HEK293 (cell line): ENCODE data around the gene TMCC1.

Source experiments
- CTCF ChIA-PET: fragments of 350-600 bp; formaldehyde crosslinking; extraction: SDS; loops from one replicate; lab custom pipeline; 2021; ENCODE audit warnings: antibody characterized with exemption; lab: Yijun Ruan, JAX
- POLR2A ChIA-PET: fragments of 300-600 bp; formaldehyde crosslinking; extraction: SDS; loops from one replicate; lab custom pipeline; 2020; ENCODE audit warnings: antibody characterized with exemption, inconsistent platforms; lab: Yijun Ruan, JAX
- H3K27ac ChIP-seq: fragments of 200-500 bp; sonication (Bioruptor generic); 2 replicates; pipeline ENCODE4 v1.5.1; 2014; ENCODE audit warnings: low read depth, low read length, control low read depth, inconsistent platforms; ENCODE audit errors: extremely low read depth
- H3K36me3 ChIP-seq, 2 experiments: fragments of 200-500 bp in 1 of 2; sonication (Bioruptor generic) in 1 of 2; 1 replicate in 1 of 2; 2 replicates in 1 of 2; pipeline ENCODE4 v1.5.1; 2014 to 2017; ENCODE audit warnings: inconsistent platforms in 2 of 2, low read length in 2 of 2; ENCODE audit not compliant: control insufficient read depth in 2 of 2, insufficient read depth in 1 of 2
- H3K4me1 ChIP-seq: fragments of 200-500 bp; sonication (Bioruptor generic); 2 replicates; pipeline ENCODE4 v1.5.1; 2014; ENCODE audit warnings: mild to moderate bottlenecking, low read length, inconsistent platforms; ENCODE audit not compliant: control insufficient read depth, insufficient read depth
- H3K4me3 ChIP-seq: 2 replicates; pipeline ENCODE4 v1.5.1; 2011; ENCODE audit warnings: low read depth, mild to moderate bottlenecking, control low read depth, low read length, moderate library complexity
- H3K9me3 ChIP-seq: fragments of 200-500 bp; sonication (Bioruptor generic); 2 replicates; pipeline ENCODE4 v1.5.1; 2014; ENCODE audit warnings: low read depth, low read length, inconsistent platforms; ENCODE audit not compliant: control insufficient read depth, insufficient read depth
- HOXC10 ChIP-seq: sonication (generic); formaldehyde crosslinking; IDR thresholded peaks from 2 replicates; pipeline ENCODE4 v1.8.1; 2023; ENCODE audit warnings: mild to moderate bottlenecking, missing genetic modification reagents
- KLF1 ChIP-seq: fragments of 450-650 bp; formaldehyde crosslinking; IDR thresholded peaks from 2 replicates; pipeline ENCODE4 v1.5.1; 2016; ENCODE audit warnings: missing biosample characterization, missing genetic modification characterization
- SP3 ChIP-seq: fragments of 450-650 bp; formaldehyde crosslinking; IDR thresholded peaks from 2 replicates; pipeline ENCODE4 v1.5.1; 2016; ENCODE audit warnings: missing biosample characterization, missing genetic modification characterization
- SP7 ChIP-seq: fragments of 450-650 bp; formaldehyde crosslinking; IDR thresholded peaks from 2 replicates; pipeline ENCODE4 v1.5.1; 2016; ENCODE audit warnings: missing biosample characterization, missing genetic modification characterization
- ZNF157 ChIP-seq: fragments of 450-650 bp; formaldehyde crosslinking; IDR thresholded peaks from 2 replicates; pipeline ENCODE4 v1.5.1; 2016; ENCODE audit warnings: missing biosample characterization, missing genetic modification characterization
- ZNF202 ChIP-seq: fragments of 450-650 bp; formaldehyde crosslinking; IDR thresholded peaks from 2 replicates; pipeline ENCODE4 v1.5.1; 2016; ENCODE audit warnings: missing biosample characterization, missing genetic modification characterization, borderline replicate concordance
- ZNF23 ChIP-seq: fragments of 450-650 bp; formaldehyde crosslinking; IDR thresholded peaks from 2 replicates; pipeline ENCODE4 v1.5.1; 2016; ENCODE audit warnings: missing biosample characterization, missing genetic modification characterization, borderline replicate concordance
- ZNF302 ChIP-seq: fragments of 450-650 bp; formaldehyde crosslinking; IDR thresholded peaks from 2 replicates; pipeline ENCODE4 v1.5.1; 2016; ENCODE audit warnings: missing biosample characterization, missing genetic modification characterization, low read depth
- ZNF521 ChIP-seq: fragments of 450-650 bp; formaldehyde crosslinking; IDR thresholded peaks from 2 replicates; pipeline ENCODE4 v1.5.1; 2017; ENCODE audit warnings: missing biosample characterization, mild to moderate bottlenecking, missing genetic modification characterization
- ZNF621 ChIP-seq: fragments of 450-650 bp; formaldehyde crosslinking; IDR thresholded peaks from 2 replicates; pipeline ENCODE4 v1.5.1; 2017; ENCODE audit warnings: missing biosample characterization, missing genetic modification characterization
- ZNF624 ChIP-seq: fragments of 450-650 bp; formaldehyde crosslinking; IDR thresholded peaks from 2 replicates; pipeline ENCODE4 v1.5.1; 2017; ENCODE audit warnings: missing biosample characterization, missing genetic modification characterization
- ZNF777 ChIP-seq: fragments of 450-650 bp; formaldehyde crosslinking; IDR thresholded peaks from 2 replicates; pipeline ENCODE4 v1.5.1; 2017; ENCODE audit warnings: missing biosample characterization, missing genetic modification characterization, borderline replicate concordance
- ZXDB ChIP-seq: fragments of 450-650 bp; formaldehyde crosslinking; IDR thresholded peaks from 2 replicates; pipeline ENCODE4 v1.5.1; 2016; ENCODE audit warnings: missing biosample characterization, missing genetic modification characterization
- TF ChIP-seq, protein P1 (sequence below): fragments of 450-650 bp; formaldehyde crosslinking; IDR thresholded peaks from 2 replicates; pipeline ENCODE4 v1.5.1; 2016; ENCODE audit warnings: missing biosample characterization, missing genetic modification characterization, borderline replicate concordance
- TF ChIP-seq, protein P2 (sequence below): fragments of 450-650 bp; formaldehyde crosslinking; IDR thresholded peaks from 2 replicates; pipeline ENCODE4 v1.5.1; 2016; ENCODE audit warnings: missing biosample characterization, missing genetic modification characterization, low read depth
- TF ChIP-seq, protein P3 (sequence below): fragments of 450-650 bp; formaldehyde crosslinking; IDR thresholded peaks from 2 replicates; pipeline ENCODE4 v1.5.1; 2016; ENCODE audit warnings: missing biosample characterization, missing genetic modification characterization
- TF ChIP-seq, protein P4 (sequence below): fragments of 450-650 bp; formaldehyde crosslinking; IDR thresholded peaks from 2 replicates; pipeline ENCODE4 v1.5.1; 2016; ENCODE audit warnings: missing biosample characterization, missing genetic modification characterization
- TF ChIP-seq, protein P5 (sequence below): fragments of 450-650 bp; formaldehyde crosslinking; IDR thresholded peaks from 2 replicates; pipeline ENCODE4 v1.5.1; 2017; ENCODE audit warnings: missing biosample characterization, missing genetic modification characterization
- TF ChIP-seq, protein P6 (sequence below): fragments of 450-650 bp; formaldehyde crosslinking; IDR thresholded peaks from 2 replicates; pipeline ENCODE4 v1.5.1; 2016; ENCODE audit warnings: missing biosample characterization, missing genetic modification characterization, low read depth
- TF ChIP-seq, protein P7 (sequence below): fragments of 450-650 bp; formaldehyde crosslinking; IDR thresholded peaks from 2 replicates; pipeline ENCODE4 v1.5.1; 2016; ENCODE audit warnings: missing biosample characterization, missing genetic modification characterization

Gene TMCC1

DNA sequence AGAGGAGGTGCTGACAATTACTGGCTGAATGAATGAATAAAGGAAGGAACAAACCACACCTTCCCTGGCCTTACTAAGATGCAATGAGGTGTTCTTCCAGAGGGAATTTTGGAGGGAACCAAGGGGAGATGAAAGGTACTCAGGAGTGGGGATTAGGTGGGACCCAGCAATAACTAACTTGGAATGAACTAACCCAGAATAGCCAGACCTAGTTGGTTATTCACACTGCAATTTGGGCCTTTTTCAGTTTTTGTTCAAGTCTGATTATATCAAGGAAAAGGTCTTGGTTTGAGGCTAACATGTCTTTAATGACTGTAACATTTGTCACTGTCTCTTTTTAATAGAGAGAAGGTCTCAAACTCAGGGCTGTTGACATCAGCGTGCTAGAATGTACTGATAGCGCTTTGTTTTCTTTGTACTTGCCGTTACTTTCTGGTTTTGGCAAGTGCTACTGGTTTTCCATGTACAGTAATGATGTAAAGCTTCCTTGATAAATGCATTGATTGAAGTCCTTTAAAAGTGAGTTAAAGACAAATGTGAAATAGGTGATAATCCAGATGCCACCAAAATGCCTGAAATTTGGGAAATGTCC is 283.8 kb downstream of the TMCC1 start:
- no peaks in the 10 kb centered on the region for H3K9me3 ChIP-seq
- H3K36me3 ChIP-seq = no peaks in the 10 kb centered on the region
- POLR2A ChIA-PET = no interaction called here
- H3K4me3 ChIP-seq = no peak overlapping the region
- H3K27ac ChIP-seq = no peak overlapping the region
- 0 out of 2 replicates have a peak, but pooled peaks cover 3% of the 10 kb centered on the region for H3K4me1 ChIP-seq
- CTCF ChIA-PET = interaction anchor here (0.7 kb wide), 2 partner anchors 12 to 238 kb away, joined by 3 read pairs; no protein-coding TSS in a partner anchor
- no peak for TF ChIP-seq ZNF621 (tag by site-specific recombination)
- 0 out of 2 replicates have a peak, but pooled peaks have one; percentile 14 for TF ChIP-seq ZXDB
- 0 out of 2 replicates have a peak, but pooled peaks have one; percentile 16 for TF ChIP-seq SP7 (tag by site-specific recombination)
- no peak for TF ChIP-seq ZNF521
- TF ChIP-seq, protein P1, sequence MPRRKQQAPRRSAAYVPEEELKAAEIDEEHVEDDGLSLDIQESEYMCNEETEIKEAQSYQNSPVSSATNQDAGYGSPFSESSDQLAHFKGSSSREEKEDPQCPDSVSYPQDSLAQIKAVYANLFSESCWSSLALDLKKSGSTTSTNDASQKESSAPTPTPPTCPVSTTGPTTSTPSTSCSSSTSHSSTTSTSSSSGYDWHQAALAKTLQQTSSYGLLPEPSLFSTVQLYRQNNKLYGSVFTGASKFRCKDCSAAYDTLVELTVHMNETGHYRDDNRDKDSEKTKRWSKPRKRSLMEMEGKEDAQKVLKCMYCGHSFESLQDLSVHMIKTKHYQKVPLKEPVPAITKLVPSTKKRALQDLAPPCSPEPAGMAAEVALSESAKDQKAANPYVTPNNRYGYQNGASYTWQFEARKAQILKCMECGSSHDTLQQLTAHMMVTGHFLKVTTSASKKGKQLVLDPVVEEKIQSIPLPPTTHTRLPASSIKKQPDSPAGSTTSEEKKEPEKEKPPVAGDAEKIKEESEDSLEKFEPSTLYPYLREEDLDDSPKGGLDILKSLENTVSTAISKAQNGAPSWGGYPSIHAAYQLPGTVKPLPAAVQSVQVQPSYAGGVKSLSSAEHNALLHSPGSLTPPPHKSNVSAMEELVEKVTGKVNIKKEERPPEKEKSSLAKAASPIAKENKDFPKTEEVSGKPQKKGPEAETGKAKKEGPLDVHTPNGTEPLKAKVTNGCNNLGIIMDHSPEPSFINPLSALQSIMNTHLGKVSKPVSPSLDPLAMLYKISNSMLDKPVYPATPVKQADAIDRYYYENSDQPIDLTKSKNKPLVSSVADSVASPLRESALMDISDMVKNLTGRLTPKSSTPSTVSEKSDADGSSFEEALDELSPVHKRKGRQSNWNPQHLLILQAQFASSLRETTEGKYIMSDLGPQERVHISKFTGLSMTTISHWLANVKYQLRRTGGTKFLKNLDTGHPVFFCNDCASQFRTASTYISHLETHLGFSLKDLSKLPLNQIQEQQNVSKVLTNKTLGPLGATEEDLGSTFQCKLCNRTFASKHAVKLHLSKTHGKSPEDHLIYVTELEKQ (tag by site-specific recombination) = peak; percentile 10; the same call in 1 of the 2 replicates
- TF ChIP-seq, protein P2, sequence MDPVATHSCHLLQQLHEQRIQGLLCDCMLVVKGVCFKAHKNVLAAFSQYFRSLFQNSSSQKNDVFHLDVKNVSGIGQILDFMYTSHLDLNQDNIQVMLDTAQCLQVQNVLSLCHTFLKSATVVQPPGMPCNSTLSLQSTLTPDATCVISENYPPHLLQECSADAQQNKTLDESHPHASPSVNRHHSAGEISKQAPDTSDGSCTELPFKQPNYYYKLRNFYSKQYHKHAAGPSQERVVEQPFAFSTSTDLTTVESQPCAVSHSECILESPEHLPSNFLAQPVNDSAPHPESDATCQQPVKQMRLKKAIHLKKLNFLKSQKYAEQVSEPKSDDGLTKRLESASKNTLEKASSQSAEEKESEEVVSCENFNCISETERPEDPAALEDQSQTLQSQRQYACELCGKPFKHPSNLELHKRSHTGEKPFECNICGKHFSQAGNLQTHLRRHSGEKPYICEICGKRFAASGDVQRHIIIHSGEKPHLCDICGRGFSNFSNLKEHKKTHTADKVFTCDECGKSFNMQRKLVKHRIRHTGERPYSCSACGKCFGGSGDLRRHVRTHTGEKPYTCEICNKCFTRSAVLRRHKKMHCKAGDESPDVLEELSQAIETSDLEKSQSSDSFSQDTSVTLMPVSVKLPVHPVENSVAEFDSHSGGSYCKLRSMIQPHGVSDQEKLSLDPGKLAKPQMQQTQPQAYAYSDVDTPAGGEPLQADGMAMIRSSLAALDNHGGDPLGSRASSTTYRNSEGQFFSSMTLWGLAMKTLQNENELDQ (tag by site-specific recombination) = no peak
- no peak for TF ChIP-seq ZNF302 (tag by site-specific recombination)
- TF ChIP-seq, protein P3, sequence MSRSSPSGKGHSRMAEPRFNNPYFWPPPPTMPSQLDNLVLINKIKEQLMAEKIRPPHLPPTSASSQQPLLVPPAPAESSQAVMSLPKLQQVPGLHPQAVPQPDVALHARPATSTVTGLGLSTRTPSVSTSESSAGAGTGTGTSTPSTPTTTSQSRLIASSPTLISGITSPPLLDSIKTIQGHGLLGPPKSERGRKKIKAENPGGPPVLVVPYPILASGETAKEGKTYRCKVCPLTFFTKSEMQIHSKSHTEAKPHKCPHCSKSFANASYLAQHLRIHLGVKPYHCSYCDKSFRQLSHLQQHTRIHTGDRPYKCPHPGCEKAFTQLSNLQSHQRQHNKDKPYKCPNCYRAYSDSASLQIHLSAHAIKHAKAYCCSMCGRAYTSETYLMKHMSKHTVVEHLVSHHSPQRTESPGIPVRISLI (tag by site-specific recombination) = no peak
- no peak for TF ChIP-seq HOXC10 (CRISPR knock-in tag)
- TF ChIP-seq, protein P4, sequence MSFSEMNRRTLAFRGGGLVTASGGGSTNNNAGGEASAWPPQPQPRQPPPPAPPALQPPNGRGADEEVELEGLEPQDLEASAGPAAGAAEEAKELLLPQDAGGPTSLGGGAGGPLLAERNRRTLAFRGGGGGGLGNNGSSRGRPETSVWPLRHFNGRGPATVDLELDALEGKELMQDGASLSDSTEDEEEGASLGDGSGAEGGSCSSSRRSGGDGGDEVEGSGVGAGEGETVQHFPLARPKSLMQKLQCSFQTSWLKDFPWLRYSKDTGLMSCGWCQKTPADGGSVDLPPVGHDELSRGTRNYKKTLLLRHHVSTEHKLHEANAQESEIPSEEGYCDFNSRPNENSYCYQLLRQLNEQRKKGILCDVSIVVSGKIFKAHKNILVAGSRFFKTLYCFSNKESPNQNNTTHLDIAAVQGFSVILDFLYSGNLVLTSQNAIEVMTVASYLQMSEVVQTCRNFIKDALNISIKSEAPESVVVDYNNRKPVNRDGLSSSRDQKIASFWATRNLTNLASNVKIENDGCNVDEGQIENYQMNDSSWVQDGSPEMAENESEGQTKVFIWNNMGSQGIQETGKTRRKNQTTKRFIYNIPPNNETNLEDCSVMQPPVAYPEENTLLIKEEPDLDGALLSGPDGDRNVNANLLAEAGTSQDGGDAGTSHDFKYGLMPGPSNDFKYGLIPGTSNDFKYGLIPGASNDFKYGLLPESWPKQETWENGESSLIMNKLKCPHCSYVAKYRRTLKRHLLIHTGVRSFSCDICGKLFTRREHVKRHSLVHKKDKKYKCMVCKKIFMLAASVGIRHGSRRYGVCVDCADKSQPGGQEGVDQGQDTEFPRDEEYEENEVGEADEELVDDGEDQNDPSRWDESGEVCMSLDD = no peak
- TF ChIP-seq SP3 = no peak
- TF ChIP-seq ZNF157 (tag by site-specific recombination) = no peak
- no peak for TF ChIP-seq ZNF624 (tag by site-specific recombination)
- TF ChIP-seq, protein P5, sequence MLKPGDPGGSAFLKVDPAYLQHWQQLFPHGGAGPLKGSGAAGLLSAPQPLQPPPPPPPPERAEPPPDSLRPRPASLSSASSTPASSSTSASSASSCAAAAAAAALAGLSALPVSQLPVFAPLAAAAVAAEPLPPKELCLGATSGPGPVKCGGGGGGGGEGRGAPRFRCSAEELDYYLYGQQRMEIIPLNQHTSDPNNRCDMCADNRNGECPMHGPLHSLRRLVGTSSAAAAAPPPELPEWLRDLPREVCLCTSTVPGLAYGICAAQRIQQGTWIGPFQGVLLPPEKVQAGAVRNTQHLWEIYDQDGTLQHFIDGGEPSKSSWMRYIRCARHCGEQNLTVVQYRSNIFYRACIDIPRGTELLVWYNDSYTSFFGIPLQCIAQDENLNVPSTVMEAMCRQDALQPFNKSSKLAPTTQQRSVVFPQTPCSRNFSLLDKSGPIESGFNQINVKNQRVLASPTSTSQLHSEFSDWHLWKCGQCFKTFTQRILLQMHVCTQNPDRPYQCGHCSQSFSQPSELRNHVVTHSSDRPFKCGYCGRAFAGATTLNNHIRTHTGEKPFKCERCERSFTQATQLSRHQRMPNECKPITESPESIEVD (tag by site-specific recombination) = peak; percentile 70; the same call in 1 of the 2 replicates
- no peak for TF ChIP-seq ZNF202 (tag by site-specific recombination)
- TF ChIP-seq, protein P6, sequence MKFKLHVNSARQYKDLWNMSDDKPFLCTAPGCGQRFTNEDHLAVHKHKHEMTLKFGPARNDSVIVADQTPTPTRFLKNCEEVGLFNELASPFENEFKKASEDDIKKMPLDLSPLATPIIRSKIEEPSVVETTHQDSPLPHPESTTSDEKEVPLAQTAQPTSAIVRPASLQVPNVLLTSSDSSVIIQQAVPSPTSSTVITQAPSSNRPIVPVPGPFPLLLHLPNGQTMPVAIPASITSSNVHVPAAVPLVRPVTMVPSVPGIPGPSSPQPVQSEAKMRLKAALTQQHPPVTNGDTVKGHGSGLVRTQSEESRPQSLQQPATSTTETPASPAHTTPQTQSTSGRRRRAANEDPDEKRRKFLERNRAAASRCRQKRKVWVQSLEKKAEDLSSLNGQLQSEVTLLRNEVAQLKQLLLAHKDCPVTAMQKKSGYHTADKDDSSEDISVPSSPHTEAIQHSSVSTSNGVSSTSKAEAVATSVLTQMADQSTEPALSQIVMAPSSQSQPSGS (tag by site-specific recombination) = no peak
- TF ChIP-seq KLF1 (tag by site-specific recombination) = no peak
- TF ChIP-seq ZNF777 (tag by site-specific recombination) = no peak
- TF ChIP-seq ZNF23 (tag by site-specific recombination) = no peak
- TF ChIP-seq, protein P7, sequence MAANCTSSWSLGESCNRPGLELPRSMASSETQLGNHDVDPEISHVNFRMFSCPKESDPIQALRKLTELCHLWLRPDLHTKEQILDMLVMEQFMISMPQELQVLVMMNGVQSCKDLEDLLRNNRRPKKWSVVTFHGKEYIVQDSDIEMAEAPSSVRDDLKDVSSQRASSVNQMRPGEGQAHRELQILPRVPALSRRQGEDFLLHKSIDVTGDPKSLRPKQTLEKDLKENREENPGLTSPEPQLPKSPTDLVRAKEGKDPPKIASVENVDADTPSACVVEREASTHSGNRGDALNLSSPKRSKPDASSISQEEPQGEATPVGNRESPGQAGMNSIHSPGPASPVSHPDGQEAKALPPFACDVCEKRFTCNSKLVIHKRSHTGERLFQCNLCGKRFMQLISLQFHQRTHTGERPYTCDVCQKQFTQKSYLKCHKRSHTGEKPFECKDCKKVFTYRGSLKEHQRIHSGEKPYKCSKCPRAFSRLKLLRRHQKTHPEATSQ (tag by site-specific recombination) = no peak
